Left ventricle myocardium inferior (tissue), 1 donor: ENCODE measurements around the gene WWC2. TPM values are rescaled to one million over a fixed set of nuclear protein-coding genes. Genes with fewer than 3 reads are reported as not detected.
"Not testable (repeated sequence)": the region's sequence is repeated elsewhere in the genome, so short reads cannot be mapped to it uniquely, and the experiment has no call there.

Experiments
- DNase-seq: peaks from one replicate; pipeline ENCODE4 v3.0.0-alpha.2; 2020
- H3K27ac ChIP-seq: fragments of 200-600 bp; replicated peaks from 2 replicates; pipeline ENCODE4 v1.8.0; 2021
- H3K27me3 ChIP-seq: fragments of 200-600 bp; 2 replicates; pipeline ENCODE4 v1.8.0; 2021; ENCODE audit warnings: low read depth
- H3K36me3 ChIP-seq: fragments of 200-600 bp; 2 replicates; pipeline ENCODE4 v1.8.0; 2021
- H3K4me1 ChIP-seq: fragments of 200-600 bp; 2 replicates; pipeline ENCODE4 v1.8.0; 2021
- H3K4me3 ChIP-seq: fragments of 200-600 bp; 2 replicates; pipeline ENCODE4 v1.8.0; 2021; ENCODE audit warnings: mild to moderate bottlenecking, moderate library complexity
- H3K9me3 ChIP-seq: fragments of 200-600 bp; replicated peaks from 2 replicates; pipeline ENCODE4 v1.8.0; 2021
- CTCF ChIP-seq: fragments of 200-600 bp; IDR thresholded peaks from 2 replicates; pipeline ENCODE4 v1.8.0; 2021; ENCODE audit warnings: antibody characterized with exemption, mild to moderate bottlenecking, borderline replicate concordance
- intact Hi-C: fragments of 100-400 bp; cut with micrococcal nuclease; formaldehyde crosslinking; loops from one replicate; pipeline ENCODE4 v1.11.0; 2022
- total RNA-seq: library from RNA; stranded (reverse); fragmentation: NEBNext Ultra II Directional; extraction: Animal tissue kit (Norgen Biotek cat#: 25700); gene quantifications from one replicate; pipeline ENCODE4 v1.2.1, GENCODE V29; 2021
- donor health status: DM: no; HTN: yes; CAD: no; lungs with severe emphysema.

Gene WWC2
- total RNA-seq, 1 donor from 2014 or later, result 42.3 TPM

DNA sequence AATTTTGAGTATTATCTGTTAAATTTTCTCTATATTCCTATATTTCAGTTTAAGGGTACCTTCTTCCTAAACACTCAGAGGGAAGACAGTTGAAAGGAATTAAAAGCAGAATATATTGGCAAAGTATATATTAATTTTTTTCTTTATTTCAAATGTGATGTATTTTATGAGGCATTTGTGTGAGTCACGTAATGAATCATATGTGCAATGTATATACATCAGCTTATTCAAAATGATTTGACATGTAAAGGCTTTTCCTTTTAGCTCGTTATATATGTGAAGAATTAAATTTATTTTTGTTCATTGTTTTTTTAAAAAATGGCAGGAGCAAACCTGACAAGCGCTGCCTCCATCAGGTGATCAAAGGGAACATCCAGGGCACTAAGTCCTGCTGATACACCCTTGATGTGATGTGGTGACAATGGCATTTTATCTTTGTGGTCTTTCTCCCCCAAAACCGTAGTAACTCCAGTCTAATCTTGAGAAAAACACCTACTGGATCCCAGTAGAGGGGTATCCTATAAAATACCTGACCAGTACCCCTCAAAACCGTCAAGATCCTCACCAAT lies 8.9 kb downstream of the WWC2 start:
- intact Hi-C loops, result no loop called here
- Histone ChIP-seq H3K27me3 (no peaks in the 10 kb centered on the region), H3K27ac (no peak overlapping the region), H3K9me3 (no peaks in the 10 kb centered on the region), H3K36me3 (no peaks in the 10 kb centered on the region), H3K4me3 (no peak overlapping the region), H3K4me1 (peaks cover 38% of the 10 kb centered on the region)
- TF ChIP-seq CTCF, result no peak
- no peak for DNase-seq

DNA sequence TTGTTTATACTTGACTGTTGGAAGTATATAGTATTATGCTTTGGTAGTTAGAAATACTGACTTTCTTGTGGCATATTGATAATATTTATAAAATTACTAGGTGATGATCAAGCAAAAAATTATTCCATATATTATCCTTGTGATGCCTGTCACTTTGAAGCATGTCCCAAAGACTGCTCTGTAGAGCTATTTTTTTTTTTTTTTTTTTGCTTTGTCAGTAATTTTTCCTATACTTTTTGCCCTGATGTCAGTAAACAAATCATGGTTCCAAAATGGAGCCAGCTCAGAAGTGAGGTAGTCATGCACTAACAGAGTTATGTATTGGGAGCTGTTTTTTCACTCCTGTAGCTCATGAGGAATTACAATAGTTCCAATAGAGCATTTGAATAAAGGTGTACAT lies 11.2 kb downstream of the WWC2 start:
- no peak overlapping the region for H3K27ac ChIP-seq
- H3K36me3 ChIP-seq, result no peaks in the 10 kb centered on the region
- intact Hi-C loops, result no loop called here
- H3K9me3 ChIP-seq, result no peaks in the 10 kb centered on the region
- no peaks in the 10 kb centered on the region for H3K27me3 ChIP-seq
- DNase-seq, result no peak
- TF ChIP-seq CTCF, result no peak
- H3K4me1 ChIP-seq, result peaks cover 29% of the 10 kb centered on the region
- H3K4me3 ChIP-seq, result no peak overlapping the region

DNA sequence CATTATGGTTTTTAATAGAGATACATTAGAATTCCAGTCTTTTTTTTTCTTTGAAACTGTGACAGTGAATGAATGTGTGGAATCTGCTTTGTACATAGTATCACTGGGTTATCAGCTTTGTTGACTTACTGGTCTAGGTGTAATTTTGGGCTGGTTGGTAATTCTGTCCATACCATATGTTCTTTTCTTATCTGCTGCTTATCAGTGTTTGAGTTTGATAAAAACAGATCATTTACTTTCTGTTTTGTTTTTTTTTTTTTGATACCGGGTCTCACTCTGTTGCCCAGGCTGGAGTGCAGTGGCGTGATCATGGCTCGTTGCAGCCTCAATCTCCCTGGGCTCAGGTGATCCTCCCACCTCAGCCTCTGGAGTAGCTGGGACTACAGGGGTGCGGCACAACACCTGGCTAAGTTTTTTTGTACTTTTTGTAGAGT lies 12.4 kb downstream of the WWC2 start:
- intact Hi-C loops, result no loop called here
- Histone ChIP-seq H3K9me3 (no peaks in the 10 kb centered on the region), H3K36me3 (no peaks in the 10 kb centered on the region), H3K4me3 (no peak overlapping the region), H3K4me1 (peaks cover 31% of the 10 kb centered on the region), H3K27ac (no peak overlapping the region), H3K27me3 (no peaks in the 10 kb centered on the region)
- DNase-seq, result no peak
- TF ChIP-seq CTCF, result no peak

DNA sequence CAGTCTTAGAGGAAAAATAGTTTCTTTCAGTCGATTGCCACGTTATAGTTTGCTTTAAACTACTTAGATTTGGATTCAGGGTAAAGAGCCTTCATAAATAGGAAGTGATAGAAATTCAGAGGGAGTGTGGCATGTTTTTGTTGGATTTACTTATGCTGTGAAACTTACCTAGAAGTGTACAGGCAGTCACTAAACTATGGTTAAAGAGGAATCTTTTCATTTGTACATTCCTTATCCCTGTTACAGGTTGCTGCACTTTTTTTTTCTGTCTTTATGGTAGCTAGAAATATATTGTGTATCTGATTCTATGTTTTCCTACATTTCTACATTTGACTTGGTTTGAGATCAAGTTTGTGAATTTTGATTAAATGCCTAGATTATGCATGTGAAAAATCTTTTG lies 19.1 kb downstream of the WWC2 start:
- DNase-seq, result no peak
- Histone ChIP-seq H3K4me3 (no peak overlapping the region), H3K9me3 (no peaks in the 10 kb centered on the region), H3K27me3 (no peaks in the 10 kb centered on the region), H3K27ac (no peak overlapping the region), H3K36me3 (no peaks in the 10 kb centered on the region), H3K4me1 (peaks cover 34% of the 10 kb centered on the region)
- intact Hi-C loops, result no loop called here
- no peak for TF ChIP-seq CTCF

DNA sequence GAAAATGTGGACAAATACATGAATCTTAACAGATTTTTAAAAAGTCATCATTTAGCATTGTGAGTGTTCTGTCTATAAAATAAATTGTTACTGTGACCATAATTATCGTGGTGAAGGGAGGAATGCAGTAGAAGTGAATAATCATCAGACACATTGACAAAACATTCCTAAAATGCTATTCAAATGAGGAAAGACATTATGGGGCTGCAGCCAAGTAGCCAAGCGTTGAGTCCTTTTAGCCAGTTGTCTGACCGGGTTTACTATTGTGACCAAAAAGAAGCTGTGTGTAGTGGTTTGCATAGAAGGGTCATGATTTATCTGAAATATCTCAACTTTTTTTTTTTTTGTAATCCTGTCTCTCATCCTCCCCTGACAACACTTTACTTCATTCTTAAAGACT lies 19.5 kb downstream of the WWC2 start:
- DNase-seq, result no peak
- Histone ChIP-seq H3K27me3 (no peaks in the 10 kb centered on the region), H3K9me3 (no peaks in the 10 kb centered on the region), H3K4me3 (no peak overlapping the region), H3K27ac (peak overlapping the region; percentile 27), H3K36me3 (no peaks in the 10 kb centered on the region), H3K4me1 (peaks cover 34% of the 10 kb centered on the region)
- intact Hi-C loops, result no loop called here
- no peak for TF ChIP-seq CTCF

DNA sequence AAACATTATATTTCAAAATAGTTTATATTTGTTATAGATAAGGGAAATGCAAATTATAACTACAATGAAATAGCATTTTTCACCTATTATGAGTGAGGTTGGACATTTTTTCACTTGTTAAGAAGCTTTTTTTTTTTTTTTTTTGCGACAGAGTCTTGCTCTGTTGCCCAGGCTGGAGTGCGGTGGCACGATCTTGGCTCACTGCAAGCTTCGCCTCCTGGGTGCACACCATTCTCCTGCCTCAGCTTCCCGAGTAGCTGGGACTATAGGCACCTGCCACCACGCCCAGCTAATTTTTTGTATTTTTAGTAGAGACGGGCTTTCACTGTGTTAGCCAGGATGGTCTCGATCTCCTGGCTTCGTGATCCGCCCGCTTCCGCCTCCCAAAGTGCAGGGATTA lies 22.6 kb downstream of the WWC2 start:
- intact Hi-C loops, H3K9me3 ChIP-seq, H3K27me3 ChIP-seq, H3K36me3 ChIP-seq, DNase-seq, H3K27ac ChIP-seq, H3K4me3 ChIP-seq: not testable (repeated sequence)
- H3K4me1 ChIP-seq, result peaks cover 47% of the 10 kb centered on the region
